Kidney (tissue), 14 donors: ENCODE measurements around the gene CNNM4. TPM values are rescaled to one million over a fixed set of nuclear protein-coding genes. Genes with fewer than 3 reads are reported as not detected.

Source experiments
- DNase-seq, 5 donors: peaks; one replicate each; pipeline ENCODE4 v3.0.0-alpha.2; 2013 to 2020
- FAIRE-seq: peaks from 2 replicates; lab custom pipeline; 2012; peaks lifted over from hg19 to GRCh38; lab: Jason Lieb, UNC
- H3K27ac ChIP-seq, 2 donors: one replicate each; pipeline ENCODE4 v1.7.0; 2013; ENCODE audit warnings: low read depth in 2 of 2, low read length in 2 of 2, inconsistent platforms in 1 of 2
- H3K27me3 ChIP-seq: one replicate; pipeline ENCODE4 v1.7.1; 2013; ENCODE audit warnings: low read length, inconsistent platforms; ENCODE audit not compliant: control insufficient read depth, insufficient read depth
- H3K36me3 ChIP-seq, 3 donors: one replicate each; pipeline versions ENCODE4 v1.7.0 to v1.7.1; 2013; ENCODE audit warnings: low read length in 3 of 3, control low read depth in 1 of 3, inconsistent platforms in 1 of 3; ENCODE audit not compliant: insufficient read depth in 3 of 3, control insufficient read depth in 2 of 3
- H3K4me1 ChIP-seq, 3 donors: one replicate each; pipeline versions ENCODE4 v1.7.0 to v1.7.1; 2013; ENCODE audit warnings: low read length in 3 of 3, inconsistent platforms in 1 of 3, low read depth in 1 of 3; ENCODE audit not compliant: control insufficient read depth in 2 of 3, insufficient read depth in 2 of 3
- H3K4me3 ChIP-seq, 3 donors: one replicate each; pipeline versions ENCODE4 v1.7.0 to v1.8.1; 2013; ENCODE audit warnings: low read length in 3 of 3, control low read depth in 1 of 3, inconsistent platforms in 1 of 3
- H3K9ac ChIP-seq, 3 donors: one replicate each; pipeline versions ENCODE4 v1.7.0 to v1.7.1; 2013; ENCODE audit warnings: low read length in 3 of 3, control low read depth in 1 of 3, inconsistent platforms in 1 of 3
- H3K9me3 ChIP-seq, 3 donors: one replicate each; pipeline versions ENCODE4 v1.7.0 to v1.7.1; 2013; ENCODE audit warnings: low read length in 3 of 3, control low read depth in 1 of 3, inconsistent platforms in 1 of 3; ENCODE audit not compliant: control insufficient read depth in 2 of 3, insufficient read depth in 1 of 3
- intact Hi-C: fragments of 100-400 bp; cut with DNase I; formaldehyde crosslinking; loops from one replicate; pipeline ENCODE4 v1.11.1; 2022
- polyA plus RNA-seq: library from polyadenylated mRNA; stranded (reverse); fragments of 350-450 nt; fragmentation: Illumina TruSeq; extraction: RNeasy Lipid Tissue Mini Kit (QIAGEN cat#74804); gene quantifications from one replicate; pipeline ENCODE4 v1.2.3, GENCODE V29; 2014; ENCODE audit warnings: low read depth, low replicate concordance; ENCODE audit not compliant: insufficient read depth
- total RNA-seq: library from RNA; stranded (reverse); fragmentation: NEBNext Ultra II Directional; extraction: Animal tissue kit (Norgen Biotek cat#: 25700); gene quantifications from one replicate; pipeline ENCODE4 v1.2.1, GENCODE V29; 2021
- TF ChIP-seq, protein P1 (sequence below): IDR thresholded peaks from 3 replicates; pipeline ENCODE4 v1.5.1; 2012; ENCODE audit warnings: mild to moderate bottlenecking, moderate library complexity, borderline replicate concordance; ENCODE audit not compliant: insufficient read depth; ENCODE audit errors: extremely low read depth
- donor health status: control.
- donor health status: control.
- donor health status: control.
- donor health status: control.
- donor health status: control.
- donor health status: DM: yes; HTN: yes; CAD: no.
- donor health status: Normal renal cell carcinoma (clear cell type).

CNNM4 gene
- total and polyA plus RNA-seq, 2 donors from 2014 or later: 3.7 to 14.5 TPM

- Histone ChIP-seq H3K27ac (no peak overlapping the region), H3K4me1 (no peaks in the 10 kb centered on the region), H3K9me3 (no peaks in the 10 kb centered on the region), H3K36me3 (peaks cover 0 to 3% (median 0%) of the 10 kb centered on the region in 3 donors), H3K27me3 (no peaks in the 10 kb centered on the region), H3K9ac (no peak overlapping the region), H3K4me3 (no peak overlapping the region)
- FAIRE-seq: no peak
- TF ChIP-seq, protein P1, sequence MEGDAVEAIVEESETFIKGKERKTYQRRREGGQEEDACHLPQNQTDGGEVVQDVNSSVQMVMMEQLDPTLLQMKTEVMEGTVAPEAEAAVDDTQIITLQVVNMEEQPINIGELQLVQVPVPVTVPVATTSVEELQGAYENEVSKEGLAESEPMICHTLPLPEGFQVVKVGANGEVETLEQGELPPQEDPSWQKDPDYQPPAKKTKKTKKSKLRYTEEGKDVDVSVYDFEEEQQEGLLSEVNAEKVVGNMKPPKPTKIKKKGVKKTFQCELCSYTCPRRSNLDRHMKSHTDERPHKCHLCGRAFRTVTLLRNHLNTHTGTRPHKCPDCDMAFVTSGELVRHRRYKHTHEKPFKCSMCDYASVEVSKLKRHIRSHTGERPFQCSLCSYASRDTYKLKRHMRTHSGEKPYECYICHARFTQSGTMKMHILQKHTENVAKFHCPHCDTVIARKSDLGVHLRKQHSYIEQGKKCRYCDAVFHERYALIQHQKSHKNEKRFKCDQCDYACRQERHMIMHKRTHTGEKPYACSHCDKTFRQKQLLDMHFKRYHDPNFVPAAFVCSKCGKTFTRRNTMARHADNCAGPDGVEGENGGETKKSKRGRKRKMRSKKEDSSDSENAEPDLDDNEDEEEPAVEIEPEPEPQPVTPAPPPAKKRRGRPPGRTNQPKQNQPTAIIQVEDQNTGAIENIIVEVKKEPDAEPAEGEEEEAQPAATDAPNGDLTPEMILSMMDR: no peak
- intact Hi-C loops: no loop called here
- DNase-seq: peak in 1 of 5 donors; percentile 53
These were observed 46.4 kb downstream of the CNNM4 start for GRCh38 chr2:96807127-96807471.

DNA sequence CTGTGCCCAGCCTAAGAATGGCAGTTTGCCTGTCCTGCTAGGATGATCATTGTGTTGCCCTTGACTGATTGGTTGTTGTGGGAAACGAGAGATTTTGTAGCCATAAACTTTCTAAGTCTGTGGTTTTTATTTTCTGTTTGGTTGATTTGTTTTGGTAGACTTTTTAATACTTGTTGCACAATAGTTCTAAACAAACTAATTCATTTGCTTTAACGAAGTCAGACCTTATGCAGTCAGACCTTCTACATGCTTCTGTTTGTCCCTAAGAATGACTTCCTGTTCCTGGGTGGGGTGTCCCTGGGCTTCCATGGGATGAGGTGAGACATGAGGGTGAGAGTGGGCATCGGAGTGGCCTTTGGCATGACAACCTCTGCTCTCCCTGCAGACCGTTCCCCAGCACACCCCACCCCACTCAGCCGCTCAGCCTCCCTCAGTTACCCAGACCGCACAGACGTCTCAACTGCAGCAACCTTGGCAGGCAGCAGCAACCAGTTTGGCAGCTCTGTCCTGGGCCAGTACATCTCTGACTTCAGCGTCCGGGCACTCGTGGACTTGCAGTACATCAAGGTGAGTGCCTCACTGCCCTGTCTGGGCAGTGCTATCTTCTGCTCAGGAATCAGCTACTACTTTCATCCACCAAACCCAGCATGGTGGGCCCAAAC lies 47.6 kb downstream of the CNNM4 start:
- FAIRE-seq (no peak), DNase-seq (peak in 2 of 5 donors; percentile 41 to 56)
- Histone ChIP-seq H3K9ac (no peak overlapping the region), H3K4me1 (no peaks in the 10 kb centered on the region), H3K36me3 (peaks cover 0 to 3% (median 0%) of the 10 kb centered on the region in 3 donors), H3K9me3 (no peaks in the 10 kb centered on the region), H3K27me3 (no peaks in the 10 kb centered on the region), H3K27ac (no peak overlapping the region), H3K4me3 (no peak overlapping the region)
- TF ChIP-seq, protein P1: no peak
- intact Hi-C loops: no loop called here

GRCh38 chr2:96809216-96809882 lies 48.6 kb downstream of the CNNM4 start:
- intact Hi-C loops: no loop called here
- no peak overlapping the region for H3K9ac ChIP-seq
- peaks cover 0 to 3% (median 0%) of the 10 kb centered on the region in 3 donors for H3K36me3 ChIP-seq
- no peaks in the 10 kb centered on the region for H3K27me3 ChIP-seq
- FAIRE-seq: no peak
- H3K27ac ChIP-seq: no peak overlapping the region
- H3K9me3 ChIP-seq: no peaks in the 10 kb centered on the region
- DNase-seq: peak in 1 of 5 donors; percentile 51
- TF ChIP-seq, protein P1: no peak
- H3K4me1 ChIP-seq: no peaks in the 10 kb centered on the region
- H3K4me3 ChIP-seq: no peak overlapping the region
